ENCODE data around the gene FBXO21.
"Not testable (repeated sequence)": the region's sequence is repeated elsewhere in the genome, so short reads cannot be mapped to it uniquely, and the experiment has no call there.

Gene FBXO21

GRCh38 chr12:117190210-117190781, at the start of gene FBXO21:
Gene FBXO21, minus strand, starts transcription at chr12:117190470. Its CDS starts 14 bp downstream, at chr12:117190456.
- DNase-seq (ENCODE audit: low read depth, low spot score): peak; percentile 50

DNA sequence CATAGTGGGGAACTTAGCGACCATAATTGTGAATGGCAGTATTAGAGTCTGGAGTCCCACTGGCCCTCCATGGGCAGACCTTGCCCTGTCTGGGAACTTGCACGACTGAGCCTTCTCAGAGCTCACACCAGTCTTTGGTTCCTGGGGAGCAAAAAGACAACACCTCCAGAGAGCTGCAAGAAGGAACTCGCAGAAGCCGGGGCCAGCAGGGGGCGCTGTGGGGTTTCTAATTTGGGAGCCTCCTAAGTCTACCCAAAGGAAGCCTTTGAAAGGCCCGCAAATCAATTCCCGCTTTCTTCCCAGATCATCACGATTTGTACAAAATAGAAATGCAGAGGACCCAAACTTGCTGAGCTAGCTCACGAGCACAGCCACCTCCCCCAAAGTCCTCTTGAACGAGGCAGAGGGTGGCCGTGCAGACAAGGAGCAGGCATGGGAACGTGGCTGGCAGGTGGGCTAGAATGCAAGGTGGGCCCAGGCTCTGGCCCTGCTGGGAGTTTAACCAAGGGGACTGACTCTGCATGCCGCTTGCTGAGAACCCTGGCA, 46.3 kb upstream of the FBXO21 start:
- peak; percentile 13 for DNase-seq (ENCODE audit: low read depth, low spot score)

GRCh38 chr12:117235261-117235660, 45.0 kb upstream of the FBXO21 start:
- no peak for DNase-seq (ENCODE audit: low read depth, low spot score)

DNA sequence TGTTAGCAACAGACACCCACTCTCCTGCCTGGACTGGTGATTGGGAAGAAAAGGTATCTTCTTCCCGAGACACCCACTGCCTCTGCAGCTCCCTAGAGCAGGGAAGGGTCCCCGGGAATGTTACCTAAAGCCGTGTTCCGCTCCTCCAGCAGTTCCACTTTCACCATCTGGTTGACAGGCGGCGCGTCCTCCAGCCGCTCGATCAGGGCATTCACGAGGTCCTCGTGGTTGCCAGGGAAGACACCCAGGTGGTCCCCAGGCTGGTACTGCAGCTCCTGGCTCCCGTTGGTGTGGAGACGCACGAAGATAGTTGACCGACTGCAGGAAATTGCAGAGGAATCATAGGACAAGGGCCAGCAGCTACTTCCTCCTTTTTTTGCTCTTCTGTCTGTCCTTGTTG, 44.2 kb upstream of the FBXO21 start:
- no peak for DNase-seq (ENCODE audit: low read depth, low spot score)

DNA sequence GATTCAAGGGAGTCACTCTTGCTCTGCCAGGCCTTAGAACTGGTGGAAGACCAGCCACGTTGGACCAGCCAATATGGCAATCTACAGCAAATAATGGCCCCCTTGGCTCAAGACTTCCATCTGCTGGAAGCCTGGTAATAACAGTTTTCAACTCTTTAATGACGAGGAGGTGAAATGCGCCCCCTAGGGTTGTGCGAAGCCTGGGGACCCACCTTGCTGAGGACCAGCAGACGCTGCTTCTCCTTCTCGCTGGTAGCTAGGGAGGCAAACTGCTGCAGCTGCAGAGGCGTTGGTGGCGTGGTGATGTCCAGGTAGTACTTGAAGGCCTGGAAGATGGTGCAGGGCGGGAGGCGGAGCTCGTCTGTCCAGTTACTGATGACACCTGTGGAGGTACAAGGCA, 41.5 kb upstream of the FBXO21 start:
- DNase-seq (ENCODE audit: low read depth, low spot score): no peak

GRCh38 chr12:117228239-117228638, 38.0 kb upstream of the FBXO21 start:
- no peak for DNase-seq (ENCODE audit: low read depth, low spot score)

DNA sequence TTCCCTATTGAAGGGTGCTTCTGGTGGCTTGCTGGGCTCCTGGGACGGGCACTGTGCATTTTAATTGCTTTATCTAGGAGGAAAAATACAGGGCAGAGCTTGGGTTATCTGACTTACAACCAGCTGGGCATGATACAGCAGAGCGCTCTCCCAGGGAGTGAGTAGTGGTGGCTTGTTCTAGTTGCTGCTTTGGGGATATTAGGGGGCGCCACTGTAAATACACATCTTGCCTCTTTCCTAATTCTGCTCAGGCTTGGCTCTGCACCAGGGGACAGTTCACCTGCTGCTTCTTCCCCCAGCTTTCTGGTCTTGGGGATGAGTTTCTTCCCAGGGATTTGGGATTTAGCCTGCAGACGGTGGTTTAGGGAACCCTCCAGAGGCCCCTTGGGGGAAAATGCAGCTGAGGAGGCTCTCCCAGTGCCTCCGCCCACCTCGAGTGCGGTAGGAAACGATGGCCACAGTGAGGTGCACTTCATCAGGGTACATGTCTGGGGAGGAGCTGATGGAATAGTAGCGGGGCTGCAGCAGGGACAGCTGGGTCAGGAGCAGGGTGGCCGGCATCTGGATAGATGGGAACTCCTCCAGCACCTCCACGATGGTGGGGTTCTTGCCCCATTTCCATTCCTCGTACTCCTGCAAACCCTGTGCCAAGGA, 36.9 kb upstream of the FBXO21 start:
- DNase-seq (ENCODE audit: low read depth, low spot score): no peak

DNA sequence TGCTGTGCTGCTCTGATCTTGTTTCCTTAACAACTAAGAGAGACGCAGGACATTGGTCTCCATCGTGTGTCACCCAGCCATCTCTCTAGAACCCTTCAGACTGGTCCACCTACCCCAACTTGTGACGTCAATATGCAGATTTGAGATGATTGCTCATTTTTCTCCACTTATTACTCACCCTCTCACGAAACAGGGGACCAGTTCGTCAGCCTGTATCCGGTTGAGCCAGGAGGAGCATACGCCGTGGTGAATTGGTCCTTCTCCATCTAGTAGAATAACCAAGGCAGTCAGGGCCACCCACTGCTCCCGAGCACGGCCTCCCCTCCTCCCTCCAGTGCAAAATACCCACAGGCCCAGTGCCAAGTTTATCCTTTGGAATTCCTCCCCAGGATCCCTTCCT, 36.2 kb upstream of the FBXO21 start:
- no peak for DNase-seq (ENCODE audit: low read depth, low spot score)

GRCh38 chr12:117225179-117225578, 34.9 kb upstream of the FBXO21 start:
- DNase-seq (ENCODE audit: low read depth, low spot score): no peak

- not testable (repeated sequence) for DNase-seq (ENCODE audit: low read depth, low spot score)
These were observed 30.7 kb upstream of the FBXO21 start for GRCh38 chr12:117220947-117221346.

- no peak for DNase-seq (ENCODE audit: low read depth, low spot score)
These were observed 27.9 kb upstream of the FBXO21 start for GRCh38 chr12:117218149-117218548.

GRCh38 chr12:117216686-117217085, 26.4 kb upstream of the FBXO21 start:
- no peak for DNase-seq (ENCODE audit: low read depth, low spot score)

DNA sequence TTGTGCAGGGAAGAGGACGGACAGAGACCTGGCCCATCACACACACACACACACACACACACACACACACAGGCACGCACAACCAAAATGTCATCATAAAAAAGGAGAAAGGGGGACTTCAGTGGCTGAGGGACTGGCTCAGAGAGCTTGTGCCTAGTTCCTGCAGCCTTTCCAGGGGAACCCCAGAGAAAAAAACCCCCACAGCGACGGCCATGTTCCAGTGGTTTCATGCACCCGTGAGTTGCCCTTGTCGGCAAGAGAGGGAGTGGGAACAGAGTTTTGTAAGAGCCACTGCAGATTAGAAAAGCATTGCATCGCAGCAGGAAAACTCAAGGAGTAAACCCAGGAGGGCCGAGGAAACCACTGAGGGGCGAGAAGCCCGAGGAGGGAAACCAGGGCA, 24.5 kb upstream of the FBXO21 start:
- no peak for DNase-seq (ENCODE audit: low read depth, low spot score)

GRCh38 chr12:117213295-117213808, 23.1 kb upstream of the FBXO21 start:
- DNase-seq (ENCODE audit: low read depth, low spot score): no peak

GRCh38 chr12:117212563-117213190, 22.4 kb upstream of the FBXO21 start:
- DNase-seq (ENCODE audit: low read depth, low spot score): peak; percentile 39

- DNase-seq (ENCODE audit: low read depth, low spot score): no peak
These were observed 20.1 kb upstream of the FBXO21 start for GRCh38 chr12:117210266-117210918.

DNA sequence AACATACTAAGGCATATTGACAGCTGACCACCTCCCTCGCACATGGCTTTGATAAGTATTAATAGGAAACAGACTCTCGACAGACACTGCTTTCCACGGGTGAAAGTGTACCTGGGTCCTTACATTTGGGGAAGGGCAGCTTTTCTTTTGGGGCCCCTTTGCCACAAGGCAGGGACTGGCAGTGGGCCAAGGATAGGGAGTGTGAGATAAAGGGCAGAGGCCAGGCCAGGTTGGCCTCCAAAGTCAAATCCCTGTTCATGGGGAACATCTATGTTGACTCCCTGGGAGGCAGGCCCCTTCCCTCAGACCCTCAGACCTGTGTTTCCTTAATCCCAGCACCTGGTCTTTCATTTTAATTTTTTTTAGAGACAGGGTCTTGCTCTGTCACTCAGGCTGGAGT, 19.4 kb upstream of the FBXO21 start:
- DNase-seq (ENCODE audit: low read depth, low spot score): no peak

DNA sequence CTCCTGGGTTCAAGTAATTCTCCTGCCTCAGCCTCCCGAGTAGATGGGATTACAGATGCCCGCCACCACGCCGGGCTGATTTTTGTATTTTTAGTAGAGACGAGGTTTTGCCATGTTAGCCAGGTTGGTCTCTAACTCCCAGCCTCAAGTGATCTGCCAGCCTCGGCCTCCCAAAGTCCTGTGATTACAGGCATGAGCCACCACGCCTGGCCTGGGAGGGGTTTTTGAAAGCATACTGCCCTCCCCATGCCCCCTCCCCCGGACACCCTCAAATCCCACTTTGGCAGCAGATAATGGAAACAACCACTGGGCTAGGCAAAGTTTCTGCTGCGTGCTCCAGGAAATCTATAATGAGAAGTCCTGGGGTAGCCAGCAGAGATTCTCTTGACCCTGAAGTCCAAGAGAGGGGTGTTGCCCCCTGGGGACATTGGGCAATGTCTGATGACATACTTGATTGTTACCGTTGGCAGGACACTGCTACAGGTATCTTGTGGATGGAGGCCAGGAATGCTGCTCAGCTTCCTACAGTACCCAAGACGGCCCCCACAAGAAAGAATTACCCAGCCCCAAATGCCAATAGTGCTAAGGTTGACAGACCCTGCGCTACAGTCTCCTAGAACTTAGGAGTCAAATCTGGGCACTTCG, 18.7 kb upstream of the FBXO21 start:
- no peak for DNase-seq (ENCODE audit: low read depth, low spot score)

DNA sequence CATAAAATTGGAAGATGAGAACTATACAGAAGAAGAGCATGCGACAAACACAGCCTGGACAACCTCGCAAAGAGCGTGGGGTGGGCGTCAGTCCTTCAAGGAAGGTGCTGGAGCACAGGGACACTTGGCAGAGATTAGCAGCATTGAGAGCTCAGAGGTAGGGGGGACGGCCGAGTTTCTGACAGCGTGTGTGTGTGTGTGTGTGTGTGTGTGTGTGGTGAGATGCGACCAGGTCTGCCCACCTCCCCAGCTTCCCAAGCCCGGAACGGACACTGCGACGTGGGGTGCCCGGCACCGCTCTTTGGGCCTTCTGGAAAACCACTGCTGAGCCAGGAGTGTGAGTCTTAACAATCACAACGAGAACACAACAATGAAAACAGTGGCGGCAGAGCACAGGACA, 17.9 kb upstream of the FBXO21 start:
- DNase-seq (ENCODE audit: low read depth, low spot score): no peak

- DNase-seq (ENCODE audit: low read depth, low spot score): no peak
These were observed 17.4 kb upstream of the FBXO21 start for GRCh38 chr12:117207675-117208074.

DNA sequence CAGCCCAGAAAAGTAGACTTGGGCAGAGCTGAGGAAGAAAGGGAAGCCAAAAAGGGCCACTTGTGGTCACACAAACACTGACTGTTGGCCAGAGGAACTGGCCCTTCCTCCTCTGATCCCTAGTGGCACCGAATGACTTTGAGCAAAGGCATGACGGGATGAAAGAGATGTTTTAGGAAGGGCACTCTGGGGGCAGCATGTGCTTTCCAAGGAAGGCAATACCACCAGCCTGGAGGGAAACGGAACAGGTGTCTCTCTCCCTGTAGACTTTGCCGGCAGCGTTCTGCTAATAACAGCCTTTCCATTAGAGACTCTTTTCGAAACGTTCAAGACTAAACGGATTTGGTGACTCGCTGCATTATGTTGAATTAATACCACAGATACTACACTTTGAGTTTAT, 12.3 kb upstream of the FBXO21 start:
- DNase-seq (ENCODE audit: low read depth, low spot score): no peak

GRCh38 chr12:117202033-117202432, 11.8 kb upstream of the FBXO21 start:
- DNase-seq (ENCODE audit: low read depth, low spot score): no peak

Data from smooth muscle cell of the brain vasculature (primary cell).